ENCODE results near the gene RMND1.

RMND1 gene

GRCh38 chr6:151445482-151445881 is 6.4 kb downstream of the RMND1 start:
- Histone ChIP-seq H3K4me1 (ENCODE audit: low read depth, poor library complexity, severe bottlenecking) (peaks cover 11% of the 10 kb centered on the region), H3K36me3 (ENCODE audit: insufficient read depth) (no peaks in the 10 kb centered on the region), H3K4me3 (IDR thresholded peaks at IDR 0.05; ENCODE audit: insufficient read depth, low read depth, low read length) (no peak overlapping the region), H3K27me3 (ENCODE audit: insufficient read depth, low read depth) (no peaks in the 10 kb centered on the region), H3K4me2 (no peak overlapping the region), H4K20me1 (ENCODE audit: insufficient read depth) (no peaks in the 10 kb centered on the region; the same call in 1 of the 2 replicates), H3K9ac (no peak overlapping the region), H2AFZ (ENCODE audit: low read depth) (no peak overlapping the region), H3K79me2 (ENCODE audit: insufficient read depth, low read depth) (peaks cover 18% of the 10 kb centered on the region; the same call in 1 of the 2 replicates), H3K27ac (no peak overlapping the region)
- TF ChIP-seq CTCF (conservative IDR thresholded peaks at IDR 0.05; ENCODE audit: low read depth, low read length): no peak

GRCh38 chr6:151443911-151444621 is 7.9 kb downstream of the RMND1 start:
- H3K4me2 ChIP-seq: no peak overlapping the region
- TF ChIP-seq CTCF (conservative IDR thresholded peaks at IDR 0.05; ENCODE audit: low read depth, low read length): no peak
- H3K27me3 ChIP-seq (ENCODE audit: insufficient read depth, low read depth): no peaks in the 10 kb centered on the region
- no peak overlapping the region for H2AFZ ChIP-seq (ENCODE audit: low read depth)
- no peaks in the 10 kb centered on the region; the same call in 1 of the 2 replicates for H4K20me1 ChIP-seq (ENCODE audit: insufficient read depth)
- peaks cover 18% of the 10 kb centered on the region; the same call in 1 of the 2 replicates for H3K79me2 ChIP-seq (ENCODE audit: insufficient read depth, low read depth)
- H3K36me3 ChIP-seq (ENCODE audit: insufficient read depth): no peaks in the 10 kb centered on the region
- no peak overlapping the region for H3K4me3 ChIP-seq (IDR thresholded peaks at IDR 0.05; ENCODE audit: insufficient read depth, low read depth, low read length)
- H3K27ac ChIP-seq: no peak overlapping the region
- no peak overlapping the region for H3K9ac ChIP-seq
- H3K4me1 ChIP-seq (ENCODE audit: low read depth, poor library complexity, severe bottlenecking): peaks cover 17% of the 10 kb centered on the region

GRCh38 chr6:151443454-151443853 is 8.5 kb downstream of the RMND1 start:
- Histone ChIP-seq H3K9ac (no peak overlapping the region), H3K4me1 (ENCODE audit: low read depth, poor library complexity, severe bottlenecking) (peaks cover 17% of the 10 kb centered on the region), H3K4me3 (IDR thresholded peaks at IDR 0.05; ENCODE audit: insufficient read depth, low read depth, low read length) (no peak overlapping the region), H2AFZ (ENCODE audit: low read depth) (no peak overlapping the region), H3K27me3 (ENCODE audit: insufficient read depth, low read depth) (no peaks in the 10 kb centered on the region), H3K27ac (no peak overlapping the region), H3K36me3 (ENCODE audit: insufficient read depth) (no peaks in the 10 kb centered on the region), H3K79me2 (ENCODE audit: insufficient read depth, low read depth) (peaks cover 16% of the 10 kb centered on the region; the same call in 1 of the 2 replicates), H4K20me1 (ENCODE audit: insufficient read depth) (no peaks in the 10 kb centered on the region; the same call in 1 of the 2 replicates), H3K4me2 (no peak overlapping the region)
- no peak for TF ChIP-seq CTCF (conservative IDR thresholded peaks at IDR 0.05; ENCODE audit: low read depth, low read length)

GRCh38 chr6:151442371-151442770 is 9.6 kb downstream of the RMND1 start:
- no peak for TF ChIP-seq CTCF (conservative IDR thresholded peaks at IDR 0.05; ENCODE audit: low read depth, low read length)
- Histone ChIP-seq H3K4me2 (no peak overlapping the region), H3K27me3 (ENCODE audit: insufficient read depth, low read depth) (no peaks in the 10 kb centered on the region), H4K20me1 (ENCODE audit: insufficient read depth) (no peaks in the 10 kb centered on the region; the same call in 1 of the 2 replicates), H3K9ac (no peak overlapping the region), H3K4me3 (IDR thresholded peaks at IDR 0.05; ENCODE audit: insufficient read depth, low read depth, low read length) (no peak overlapping the region), H3K36me3 (ENCODE audit: insufficient read depth) (no peaks in the 10 kb centered on the region), H3K4me1 (ENCODE audit: low read depth, poor library complexity, severe bottlenecking) (peaks cover 17% of the 10 kb centered on the region), H2AFZ (ENCODE audit: low read depth) (no peak overlapping the region), H3K27ac (no peak overlapping the region), H3K79me2 (ENCODE audit: insufficient read depth, low read depth) (peaks cover 14% of the 10 kb centered on the region; the same call in 1 of the 2 replicates)
